ENCODE results near the gene PLCL1.

PLCL1 gene

GRCh38 chr2:197857476-197858107 lies 53.2 kb downstream of the PLCL1 start:
- DNase-seq: no peak

- no peak for DNase-seq
These were observed 54.3 kb downstream of the PLCL1 start for GRCh38 chr2:197858607-197859140.

GRCh38 chr2:197862246-197862955 lies 58.0 kb downstream of the PLCL1 start:
- no peak for DNase-seq

GRCh38 chr2:197863744-197864143 lies 59.4 kb downstream of the PLCL1 start:
- no peak for DNase-seq

- no peak for DNase-seq
These were observed 62.1 kb downstream of the PLCL1 start for GRCh38 chr2:197866455-197866854.

GRCh38 chr2:197867033-197867432 lies 62.6 kb downstream of the PLCL1 start:
- DNase-seq: no peak

GRCh38 chr2:197867624-197868023 lies 63.2 kb downstream of the PLCL1 start:
- DNase-seq: no peak

- peak in 1 of 6 experiments; percentile 10 for DNase-seq
These were observed 63.8 kb downstream of the PLCL1 start for GRCh38 chr2:197868206-197868605.

- DNase-seq: peak in 1 of 6 experiments; percentile 29
These were observed 64.6 kb downstream of the PLCL1 start for GRCh38 chr2:197869041-197869440.

- DNase-seq: peak in 5 of 6 experiments; percentile 38 to 85 (median 81)
These were observed 65.2 kb downstream of the PLCL1 start for GRCh38 chr2:197869501-197870111.

GRCh38 chr2:197870137-197870536 lies 65.7 kb downstream of the PLCL1 start:
- DNase-seq: no peak

GRCh38 chr2:197871780-197872456 lies 67.5 kb downstream of the PLCL1 start:
- peak in 1 of 6 experiments; percentile 6 for DNase-seq

- no peak for DNase-seq
These were observed 68.9 kb downstream of the PLCL1 start for GRCh38 chr2:197873293-197873701.

GRCh38 chr2:197875763-197876162 lies 71.4 kb downstream of the PLCL1 start:
- DNase-seq: no peak

GRCh38 chr2:197876524-197876923 lies 72.1 kb downstream of the PLCL1 start:
- no peak for DNase-seq

GRCh38 chr2:197877038-197877437 lies 72.6 kb downstream of the PLCL1 start:
- DNase-seq: no peak

- no peak for DNase-seq
These were observed 74.4 kb downstream of the PLCL1 start for GRCh38 chr2:197878792-197879191.

- no peak for DNase-seq
These were observed 75.5 kb downstream of the PLCL1 start for GRCh38 chr2:197879812-197880408.

- DNase-seq: no peak
These were observed 79.1 kb downstream of the PLCL1 start for GRCh38 chr2:197883354-197884032.

- no peak for DNase-seq
These were observed 79.9 kb downstream of the PLCL1 start for GRCh38 chr2:197884252-197884651.

GRCh38 chr2:197885126-197885525 lies 80.7 kb downstream of the PLCL1 start:
- DNase-seq: no peak

- no peak for DNase-seq
These were observed 81.2 kb downstream of the PLCL1 start for GRCh38 chr2:197885587-197885986.

All from stimulated activated naive CD4-positive, alpha-beta T cell (primary cell).